ENCODE data around the gene IL1RAPL2.

- TF ChIP-seq CTCF (IDR thresholded peaks at IDR 0.05 in 4 of 5, conservative IDR thresholded peaks at IDR 0.05 in 1 of 5) (no peak), POLR2A (IDR thresholded peaks at IDR 0.05) (no peak)
These were observed 102.6 kb downstream of the IL1RAPL2 start for GRCh38 chrX:104668550-104668949.
